HG03066 (cell line): ENCODE measurements around the gene FNBP1L.

Experiments used
- ATAC-seq: cut with Tn5 transposase; IDR thresholded peaks from one replicate; pipeline ENCODE4 v1.9.1; 2021; ENCODE audit warnings: low read depth; ENCODE audit not compliant: unreplicated experiment

The FNBP1L gene

DNA sequence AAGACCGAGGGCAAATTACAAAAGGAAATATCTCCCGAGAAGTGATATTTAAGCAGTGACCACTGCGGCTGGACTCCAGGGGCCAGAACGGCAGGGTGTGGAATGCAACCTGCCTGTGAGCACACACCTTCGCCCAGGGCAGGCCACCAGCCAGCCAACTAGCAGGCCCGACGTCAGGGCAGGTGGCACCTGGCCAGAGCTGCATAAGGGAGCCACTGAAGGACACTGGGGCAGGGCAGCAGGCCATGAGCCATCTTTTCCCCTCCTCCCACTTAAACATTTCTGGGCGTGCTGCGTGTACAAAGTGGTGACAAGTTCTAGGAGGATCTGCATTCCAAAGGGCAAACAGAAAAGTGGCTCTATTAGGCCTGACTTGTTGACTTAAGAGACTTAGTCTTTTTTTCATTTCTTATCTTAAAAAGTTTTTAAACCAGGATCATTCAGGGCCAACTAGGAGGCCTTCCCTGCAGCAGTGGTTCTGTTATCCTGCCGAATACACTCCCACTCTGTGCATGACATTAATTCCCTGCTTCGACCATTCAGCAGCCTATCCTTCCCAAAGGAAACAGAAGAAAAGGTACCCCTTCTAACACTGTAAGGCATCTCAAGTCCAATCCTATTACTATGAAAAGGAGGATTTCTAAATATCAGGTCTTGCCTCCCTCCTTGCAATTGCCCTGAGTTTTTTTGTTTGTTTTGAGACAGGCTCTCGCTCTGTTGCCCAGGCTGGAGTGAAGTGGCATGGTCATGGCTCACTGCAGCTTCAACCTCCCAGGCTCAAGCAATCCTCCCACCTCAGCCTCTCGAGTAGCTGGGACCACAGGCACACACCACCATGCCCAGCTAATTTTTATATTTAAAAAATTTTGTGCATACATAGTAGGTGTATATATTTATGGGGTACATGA is 137.4 kb downstream of the FNBP1L start:
- ATAC-seq: no peak

DNA sequence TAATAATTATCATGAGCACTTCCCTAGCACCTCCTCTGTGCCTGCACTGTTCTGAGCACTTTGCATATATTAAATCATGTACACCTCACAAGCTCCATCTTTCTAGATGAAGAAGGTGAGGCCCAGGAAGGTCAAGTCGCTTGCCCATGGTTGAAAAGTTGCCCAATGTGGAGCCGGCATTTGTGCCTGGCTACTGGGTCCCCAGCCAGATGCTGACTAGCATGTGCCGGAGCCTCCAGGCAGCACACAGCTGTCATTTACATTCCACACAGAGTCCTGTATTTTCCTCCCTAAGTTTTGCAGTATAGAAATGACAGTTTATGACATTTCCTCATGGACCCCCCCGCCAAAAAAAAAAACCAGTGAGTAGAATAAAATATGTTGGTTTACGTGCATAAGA is 139.4 kb downstream of the FNBP1L start:
- ATAC-seq: no peak

DNA sequence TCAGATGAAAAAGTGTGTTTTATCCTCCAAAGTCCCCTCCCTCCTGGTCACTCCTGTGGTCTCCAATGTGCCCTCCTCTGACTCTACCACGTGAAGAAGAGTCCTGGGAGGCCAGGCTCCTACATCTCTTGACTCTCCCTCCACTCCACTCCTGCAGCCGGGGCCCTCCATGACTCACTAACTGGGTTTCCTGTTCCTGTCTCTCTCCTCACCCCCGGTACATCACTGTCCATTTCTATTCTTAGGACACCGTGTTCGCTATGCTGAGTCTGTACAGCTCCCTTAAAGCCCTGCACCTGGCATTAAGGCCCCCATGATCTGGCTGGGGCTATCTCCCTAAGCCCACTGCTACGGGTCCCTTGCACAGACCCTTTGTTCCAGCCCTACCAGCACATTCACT is 140.3 kb downstream of the FNBP1L start:
- no peak for ATAC-seq

DNA sequence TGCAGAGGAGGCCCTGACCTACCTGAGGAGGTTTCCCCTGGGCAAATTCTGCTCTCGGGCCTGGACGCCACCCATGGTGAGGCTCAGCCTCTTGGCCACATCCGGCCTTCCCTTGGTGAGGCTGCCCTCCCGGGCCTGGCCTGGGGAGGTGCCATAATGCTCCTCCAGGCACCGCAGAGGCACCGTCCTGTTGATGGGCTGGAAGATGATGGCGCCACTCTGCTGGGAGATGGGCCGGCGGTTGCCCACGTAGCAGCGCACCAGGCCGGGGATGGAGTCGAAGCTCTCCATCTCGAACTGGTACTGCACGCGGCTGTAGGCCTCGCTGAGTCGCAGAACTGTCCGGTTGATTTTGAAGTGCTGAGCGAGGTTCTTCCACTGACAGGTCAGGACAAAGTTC is 141.0 kb downstream of the FNBP1L start:
- ATAC-seq: no peak

DNA sequence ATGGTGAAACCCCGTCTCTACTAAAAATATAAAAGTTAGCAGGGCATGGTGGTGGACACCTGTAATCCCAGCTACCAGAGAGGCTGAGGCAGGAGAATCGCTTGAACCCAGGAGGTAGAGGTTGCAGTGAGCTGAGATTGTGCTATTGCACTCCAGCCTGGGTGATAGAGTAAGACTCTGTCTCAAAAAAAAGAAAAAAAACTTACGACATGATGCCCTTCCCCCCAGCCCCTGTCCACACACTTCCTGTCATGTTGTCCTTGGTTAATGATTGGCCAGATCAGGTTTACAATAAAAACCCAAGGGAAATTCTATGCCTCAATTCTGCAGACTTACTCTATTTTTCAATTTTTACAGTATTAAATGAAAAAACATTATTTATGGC is 143.4 kb downstream of the FNBP1L start:
- peak; percentile 5 for ATAC-seq

DNA sequence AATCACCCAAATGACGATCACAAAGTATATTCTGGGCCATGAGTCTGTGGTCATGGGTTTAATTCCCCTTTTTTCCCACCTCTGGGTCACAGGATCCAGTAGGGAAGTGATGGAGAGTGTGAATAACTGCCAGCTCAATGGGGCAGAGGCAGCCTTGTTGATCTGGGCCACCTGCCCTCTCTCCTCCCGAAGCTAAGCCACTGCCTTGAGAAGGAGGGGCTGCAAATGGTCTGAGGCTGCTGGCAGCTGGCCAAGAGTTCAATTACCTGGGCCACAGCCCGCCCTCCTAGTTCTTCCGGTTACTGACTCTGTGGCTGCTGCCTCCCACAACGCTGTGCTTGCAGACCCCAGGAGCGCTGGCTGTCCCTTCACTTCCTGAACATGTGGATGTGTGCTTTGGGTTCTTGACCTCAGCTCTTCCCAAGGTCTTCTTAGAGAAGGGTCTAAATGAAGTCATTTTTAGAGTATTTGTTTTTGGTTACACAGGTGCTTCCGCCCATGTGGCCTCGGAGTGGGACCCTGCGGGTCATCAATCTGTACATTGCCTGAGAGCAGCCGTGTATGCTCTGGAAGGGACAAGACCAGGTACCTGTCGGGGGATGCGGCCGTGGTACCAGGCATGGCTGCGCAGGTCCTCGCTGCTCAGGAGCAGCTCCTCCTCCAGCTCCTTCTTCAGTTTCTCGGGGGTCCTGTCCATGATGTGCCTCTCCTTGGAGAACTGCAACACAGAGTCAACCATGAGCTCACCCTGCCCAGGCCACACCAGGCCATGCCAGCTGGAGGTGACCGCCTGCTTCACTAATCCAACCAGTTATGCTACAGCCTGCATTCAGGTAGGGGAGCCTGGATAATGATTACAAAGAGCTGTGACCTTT is 144.0 kb downstream of the FNBP1L start:
- peak; percentile 90 for ATAC-seq

DNA sequence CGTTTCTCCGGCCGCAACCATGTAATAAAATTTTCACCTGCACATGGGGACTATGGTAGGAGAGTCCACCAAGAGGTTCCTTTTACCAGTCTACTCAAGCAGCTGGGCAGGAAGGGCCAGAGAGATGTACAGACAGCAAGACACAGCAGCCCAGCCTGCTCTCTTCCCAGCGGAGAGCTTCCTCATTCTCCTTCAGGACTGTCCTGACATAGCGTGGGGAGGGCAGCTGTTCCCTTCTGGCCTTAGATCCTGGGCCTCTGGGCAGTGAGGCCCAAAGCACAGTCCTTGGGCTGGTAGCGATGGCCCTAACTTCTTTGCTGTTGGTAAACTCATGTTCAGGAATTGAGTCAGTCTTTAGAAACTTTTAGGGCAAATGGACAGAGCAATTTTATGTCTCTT is 144.6 kb downstream of the FNBP1L start:
- ATAC-seq: no peak

DNA sequence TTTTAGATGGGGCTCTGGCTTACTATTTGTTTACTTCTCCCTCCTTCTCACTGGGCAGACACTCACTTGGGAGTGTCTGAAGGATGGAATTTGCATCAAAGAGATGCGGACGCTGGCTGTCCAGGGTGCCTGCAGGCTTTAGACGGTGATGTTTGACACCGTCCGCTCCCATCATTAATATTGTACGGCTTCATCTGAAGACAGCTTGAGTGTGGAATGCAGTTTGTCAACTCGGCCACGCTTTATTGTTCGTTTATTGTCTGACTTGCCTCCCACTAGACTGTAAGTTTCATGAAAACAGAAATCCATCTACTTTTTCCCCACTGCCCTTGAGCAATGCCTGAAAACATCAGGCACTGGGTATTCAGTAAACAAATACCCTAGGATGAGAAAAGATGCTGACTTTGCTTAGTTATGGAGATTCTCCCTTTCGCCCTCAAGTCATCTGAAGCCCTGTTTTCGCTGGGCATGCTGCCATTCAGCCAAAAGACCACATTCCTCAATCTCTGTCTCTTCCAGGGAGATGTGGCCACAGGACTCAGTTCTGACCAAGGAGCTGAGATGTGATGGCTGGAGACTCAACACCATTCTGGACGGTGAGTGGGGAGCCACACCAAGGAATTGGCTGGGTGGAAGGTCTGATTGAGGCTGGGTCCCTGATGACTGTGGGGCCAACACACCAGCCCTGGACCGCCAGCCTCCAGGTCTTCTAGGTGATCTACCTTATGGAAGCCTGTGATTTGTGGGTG is 146.1 kb downstream of the FNBP1L start:
- no peak for ATAC-seq

DNA sequence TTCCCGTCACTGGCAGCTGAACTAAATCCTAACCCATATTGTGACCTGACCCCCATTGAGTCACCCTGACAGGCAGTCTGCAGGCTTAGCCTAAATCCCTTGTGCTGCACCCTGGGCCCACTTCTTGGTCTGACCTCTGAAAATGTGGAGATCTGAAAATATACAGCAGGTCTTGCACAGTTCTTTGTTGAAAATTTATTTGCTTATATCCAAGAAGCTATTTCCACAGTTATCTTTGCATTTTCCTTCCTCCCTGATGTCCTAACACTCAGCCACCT is 146.6 kb downstream of the FNBP1L start:
- ATAC-seq: no peak

DNA sequence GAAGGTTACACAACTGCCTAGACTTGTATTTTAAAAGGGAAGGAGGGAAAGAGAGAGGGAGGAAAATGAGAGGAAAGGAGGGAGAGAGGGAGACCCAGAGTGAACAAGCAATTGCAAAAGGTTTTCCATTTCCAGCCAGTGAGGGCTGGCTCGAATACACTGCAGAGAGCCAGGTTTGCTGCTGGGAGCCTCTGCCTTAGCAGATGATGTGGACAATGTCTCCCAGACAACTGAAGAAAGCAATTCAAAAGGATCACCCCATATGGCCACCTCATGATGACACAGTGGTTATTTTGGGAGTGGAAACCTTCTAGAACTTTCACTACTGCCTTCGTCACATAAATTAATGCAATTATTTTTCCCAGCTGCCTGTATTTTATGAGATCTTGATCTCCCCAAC is 147.3 kb downstream of the FNBP1L start:
- no peak for ATAC-seq

DNA sequence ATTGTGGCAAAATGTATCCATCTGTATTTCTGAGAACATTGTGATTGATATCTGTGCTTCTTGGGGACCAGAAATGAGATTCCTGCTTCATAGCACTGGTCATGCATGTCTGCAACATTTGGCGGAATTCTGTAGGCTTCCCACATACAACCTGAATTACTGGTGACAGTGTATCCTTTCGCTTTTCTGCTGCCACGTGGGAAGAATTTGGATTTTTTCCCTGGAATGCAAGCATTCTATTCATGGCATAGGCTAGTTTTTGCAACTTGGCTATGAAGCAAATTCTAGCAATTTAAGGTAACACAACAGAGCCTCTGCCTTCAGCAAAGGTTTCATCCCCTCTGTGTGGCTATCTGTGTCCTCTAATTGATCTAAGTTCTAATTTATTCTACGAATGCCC is 147.8 kb downstream of the FNBP1L start:
- ATAC-seq: no peak

DNA sequence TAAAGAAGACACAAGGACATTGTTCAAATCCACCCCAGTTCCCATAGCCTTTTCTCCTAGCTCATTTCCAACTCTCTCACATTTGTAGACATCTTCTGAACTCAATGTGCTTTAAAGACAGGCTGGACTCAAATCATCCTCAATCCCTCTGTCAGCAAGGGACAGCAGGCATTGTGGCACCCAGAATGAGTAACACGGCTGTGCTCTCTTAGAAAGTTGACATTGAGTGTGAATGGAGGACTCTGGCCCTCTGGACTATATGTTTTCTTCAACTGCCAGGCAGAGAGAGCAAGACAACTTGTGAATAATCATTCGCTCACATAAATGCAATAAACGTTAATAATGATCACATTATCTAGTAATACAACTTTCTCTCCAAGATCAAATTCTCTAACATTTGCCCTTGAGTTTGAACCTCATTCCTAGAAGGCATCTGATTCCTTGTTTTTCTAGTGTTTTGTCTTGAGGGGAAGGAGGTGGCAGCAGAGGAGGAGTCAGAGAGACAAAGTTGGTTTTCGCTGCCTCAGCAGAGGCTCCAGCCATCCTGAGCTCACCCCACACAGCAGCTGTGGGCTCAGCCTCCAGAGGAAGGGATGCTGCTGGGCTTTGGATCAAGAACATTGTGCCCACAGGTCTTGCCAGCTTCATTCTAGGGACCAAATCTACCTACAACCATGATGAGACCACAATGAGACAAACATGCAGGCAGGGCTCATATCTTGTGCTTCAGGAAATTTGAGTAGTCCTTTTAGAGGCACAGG is 148.6 kb downstream of the FNBP1L start:
- no peak for ATAC-seq

DNA sequence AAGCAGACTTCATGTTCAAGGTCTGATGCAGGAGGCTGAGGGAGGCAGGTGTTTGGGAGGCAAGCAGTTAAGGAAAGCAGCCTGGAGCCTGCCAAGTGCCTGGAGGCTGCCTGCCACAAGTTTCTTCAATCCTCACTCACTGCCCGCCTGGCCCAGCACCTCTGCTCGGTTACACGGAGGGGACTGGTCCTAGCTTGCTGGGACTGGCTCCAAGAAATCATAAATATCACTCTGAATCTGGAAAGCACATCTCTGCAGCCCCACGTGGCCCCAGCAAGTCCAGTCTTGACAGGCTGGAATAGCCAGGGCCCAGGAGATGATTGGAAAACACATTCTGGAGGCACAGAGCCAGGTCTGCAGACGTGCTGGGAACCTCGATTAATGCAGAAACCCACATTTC is 149.8 kb downstream of the FNBP1L start:
- ATAC-seq: no peak

DNA sequence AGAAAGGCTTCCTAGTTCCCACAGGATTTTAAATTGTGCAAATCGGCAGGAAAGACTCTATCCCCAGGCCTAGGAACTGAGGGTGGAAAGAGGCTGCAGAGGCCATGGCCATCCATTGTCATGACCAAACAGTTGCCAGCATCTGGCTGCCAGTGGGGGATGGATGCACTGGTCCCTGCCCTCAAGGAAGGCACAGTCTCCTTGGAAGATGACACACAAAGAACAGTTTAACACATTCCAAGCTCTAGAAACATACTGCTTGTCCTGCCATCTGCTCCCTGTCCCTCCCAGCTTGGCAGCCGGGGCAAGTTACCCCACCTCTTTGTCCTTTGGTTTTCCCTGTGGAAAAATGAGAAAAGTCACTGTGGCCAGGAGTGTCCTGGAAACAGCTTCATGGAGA is 150.5 kb downstream of the FNBP1L start:
- no peak for ATAC-seq

DNA sequence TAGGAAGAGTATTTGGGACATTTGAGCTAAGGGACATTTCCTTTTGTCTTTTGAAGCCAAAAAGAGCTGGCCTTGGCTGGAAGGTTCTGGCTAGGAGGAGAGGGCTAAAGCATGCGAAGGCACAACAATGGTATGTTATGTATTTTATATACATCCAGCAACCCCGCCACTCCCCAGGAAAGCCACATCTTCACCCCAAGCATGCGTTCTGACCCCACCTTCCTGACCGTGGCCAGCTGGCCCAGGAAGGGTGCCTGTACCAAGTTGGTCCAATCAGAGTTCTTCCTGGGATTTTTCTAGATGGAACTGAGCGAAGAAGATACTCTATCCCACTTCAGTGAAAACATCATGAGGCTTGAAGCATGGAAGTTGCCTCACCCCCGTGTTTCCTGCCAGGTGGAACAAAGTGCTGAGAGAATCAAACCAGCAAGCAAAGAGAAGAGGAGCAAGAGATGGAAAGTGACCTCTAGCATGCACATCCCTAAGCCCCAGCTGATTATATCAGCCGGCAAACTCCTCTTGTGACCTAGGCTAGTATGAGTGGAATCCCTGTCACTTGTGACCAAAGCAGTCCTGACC is 151.0 kb downstream of the FNBP1L start:
- no peak for ATAC-seq

DNA sequence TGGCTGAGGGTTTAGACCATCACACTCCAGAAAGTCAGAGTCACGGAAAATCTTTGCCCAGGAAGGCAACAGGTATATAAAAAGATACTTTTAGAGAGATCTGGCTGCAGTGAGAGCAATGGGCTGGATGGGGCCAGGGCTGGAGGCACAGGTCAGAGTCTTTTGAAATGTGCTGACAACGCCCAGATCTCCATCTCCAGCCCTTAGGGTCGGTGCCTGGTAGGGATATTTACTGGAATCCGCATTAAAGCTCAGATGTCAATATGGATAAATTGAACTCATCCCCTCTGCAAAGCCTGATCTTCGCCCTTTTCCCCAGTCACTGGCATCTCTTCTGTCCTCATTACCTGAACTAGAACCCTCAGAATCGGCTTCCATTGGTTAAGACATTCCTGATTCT is 151.6 kb downstream of the FNBP1L start:
- no peak for ATAC-seq

DNA sequence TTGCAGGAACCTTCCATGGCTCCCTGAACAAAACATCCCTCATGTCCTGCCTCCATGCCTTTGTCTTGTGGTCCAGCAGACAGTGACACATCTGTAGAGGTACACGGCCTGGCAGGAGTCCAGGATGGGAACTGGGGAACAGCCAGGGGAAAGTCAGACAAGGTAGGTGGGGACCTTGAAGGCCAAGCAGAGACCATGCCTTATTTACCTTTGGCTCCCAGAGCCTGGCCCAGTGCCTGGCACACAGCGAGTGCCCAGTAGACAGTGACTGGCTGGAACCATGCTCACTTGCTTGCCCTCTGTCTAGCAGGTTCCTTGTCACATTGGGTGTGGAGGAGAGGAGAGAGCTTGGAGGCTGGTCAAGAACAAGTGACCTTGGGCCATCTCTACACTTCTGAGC is 152.7 kb downstream of the FNBP1L start:
- ATAC-seq: no peak

DNA sequence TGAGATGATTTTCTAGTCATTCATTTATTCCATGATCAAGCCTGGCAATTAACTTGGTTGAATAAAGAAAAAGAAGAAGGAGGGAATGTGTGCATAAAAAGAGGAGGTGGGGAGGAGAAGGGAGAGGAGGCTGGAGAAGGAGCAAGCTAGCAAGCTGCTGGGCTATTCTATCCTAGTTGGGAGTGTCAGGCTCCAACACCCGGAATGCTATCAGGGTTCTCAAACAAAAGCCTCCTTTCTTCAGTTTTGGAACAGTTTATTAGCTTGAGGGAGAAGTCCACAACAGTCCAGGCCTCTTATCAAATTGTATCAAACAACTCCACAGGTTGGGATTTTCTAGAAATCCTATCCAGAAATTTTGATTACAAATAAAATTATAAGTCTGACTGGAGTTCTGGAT is 153.8 kb downstream of the FNBP1L start:
- ATAC-seq: no peak

DNA sequence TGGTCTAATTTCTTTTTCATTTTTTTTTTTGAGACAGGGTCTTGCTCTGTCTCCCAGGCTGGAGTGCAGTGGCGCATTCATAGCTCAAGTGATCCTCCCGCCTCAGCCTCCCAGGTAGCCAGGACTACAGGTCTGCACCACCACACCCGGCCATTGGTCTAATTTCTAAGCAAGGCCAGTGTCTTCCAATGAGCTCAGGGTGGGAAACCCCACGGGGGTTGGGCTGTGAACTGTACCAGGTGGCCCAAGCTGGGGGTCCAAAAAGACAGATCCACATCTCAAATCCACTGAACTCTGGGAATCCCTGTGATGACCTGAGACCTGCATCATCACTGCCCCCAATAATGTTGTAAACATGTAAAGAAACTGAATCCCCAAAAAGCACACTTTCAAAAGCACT is 154.2 kb downstream of the FNBP1L start:
- no peak for ATAC-seq

DNA sequence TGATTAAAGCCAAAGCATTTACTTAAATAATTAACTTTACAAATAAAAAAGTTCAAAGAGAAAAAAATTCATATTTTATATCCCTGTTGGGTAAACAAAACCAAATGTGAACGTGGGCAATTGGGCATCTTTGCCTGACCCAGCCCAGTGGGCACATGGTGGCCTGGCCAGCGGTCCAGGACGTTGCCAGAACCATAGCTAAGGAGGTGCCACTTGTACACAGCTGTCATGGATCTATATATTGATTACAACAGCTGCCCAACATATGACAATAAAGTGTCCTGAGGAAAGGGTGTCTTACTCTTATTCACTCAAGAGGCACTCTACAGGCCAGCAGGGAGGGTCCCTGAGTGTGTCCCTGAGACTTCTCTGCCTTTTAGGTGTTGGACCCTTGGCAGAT is 155.2 kb downstream of the FNBP1L start:
- no peak for ATAC-seq
